ENCODE results near the gene RASGRP1. TPM values are rescaled to one million over a fixed set of nuclear protein-coding genes. Genes with fewer than 3 reads are reported as not detected.

Gene RASGRP1
- total and polyA plus RNA-seq, 3 donors from 2014 or later = 4.4 to 9.2 (median 7.4) TPM

GRCh38 chr15:38481113-38481512, 83.5 kb downstream of the RASGRP1 start:
- WGBS, 2 donors = 93 to 95% methylated on average over 5 of the region's 5 CpGs
- TF ChIP-seq POLR2A (IDR thresholded peaks at IDR 0.05) = no peak
- TF ChIP-seq, protein P1, sequence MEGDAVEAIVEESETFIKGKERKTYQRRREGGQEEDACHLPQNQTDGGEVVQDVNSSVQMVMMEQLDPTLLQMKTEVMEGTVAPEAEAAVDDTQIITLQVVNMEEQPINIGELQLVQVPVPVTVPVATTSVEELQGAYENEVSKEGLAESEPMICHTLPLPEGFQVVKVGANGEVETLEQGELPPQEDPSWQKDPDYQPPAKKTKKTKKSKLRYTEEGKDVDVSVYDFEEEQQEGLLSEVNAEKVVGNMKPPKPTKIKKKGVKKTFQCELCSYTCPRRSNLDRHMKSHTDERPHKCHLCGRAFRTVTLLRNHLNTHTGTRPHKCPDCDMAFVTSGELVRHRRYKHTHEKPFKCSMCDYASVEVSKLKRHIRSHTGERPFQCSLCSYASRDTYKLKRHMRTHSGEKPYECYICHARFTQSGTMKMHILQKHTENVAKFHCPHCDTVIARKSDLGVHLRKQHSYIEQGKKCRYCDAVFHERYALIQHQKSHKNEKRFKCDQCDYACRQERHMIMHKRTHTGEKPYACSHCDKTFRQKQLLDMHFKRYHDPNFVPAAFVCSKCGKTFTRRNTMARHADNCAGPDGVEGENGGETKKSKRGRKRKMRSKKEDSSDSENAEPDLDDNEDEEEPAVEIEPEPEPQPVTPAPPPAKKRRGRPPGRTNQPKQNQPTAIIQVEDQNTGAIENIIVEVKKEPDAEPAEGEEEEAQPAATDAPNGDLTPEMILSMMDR (IDR thresholded peaks at IDR 0.05) = no peak
- H3K4me1 ChIP-seq = no peaks in the 10 kb centered on the region
- no peak for DNase-seq
- intact Hi-C loops (cut with DNase I; ENCODE audit: low total_unique reads) = no loop called here
- no peak overlapping the region for H3K4me3 ChIP-seq
- no peaks in the 10 kb centered on the region for H3K36me3 ChIP-seq (ENCODE audit: low read depth, missing control alignments)
- no peaks in the 10 kb centered on the region for H3K9me3 ChIP-seq
- no peak overlapping the region for H3K27ac ChIP-seq
- H3K27me3 ChIP-seq = no peaks in the 10 kb centered on the region

- no peaks in the 10 kb centered on the region for H3K9me3 ChIP-seq
- H3K27me3 ChIP-seq = no peaks in the 10 kb centered on the region
- no peak for TF ChIP-seq POLR2A (IDR thresholded peaks at IDR 0.05)
- intact Hi-C loops (cut with DNase I; ENCODE audit: low total_unique reads) = no loop called here
- WGBS, 2 donors = 96% methylated on average over 1 of the region's 1 CpG
- H3K4me3 ChIP-seq = no peak overlapping the region
- H3K36me3 ChIP-seq (ENCODE audit: low read depth, missing control alignments) = no peaks in the 10 kb centered on the region
- H3K27ac ChIP-seq = no peak overlapping the region
- DNase-seq = no peak
- no peaks in the 10 kb centered on the region for H3K4me1 ChIP-seq
Observed at GRCh38 chr15:38479756-38480155, 84.9 kb downstream of the RASGRP1 start.

DNA sequence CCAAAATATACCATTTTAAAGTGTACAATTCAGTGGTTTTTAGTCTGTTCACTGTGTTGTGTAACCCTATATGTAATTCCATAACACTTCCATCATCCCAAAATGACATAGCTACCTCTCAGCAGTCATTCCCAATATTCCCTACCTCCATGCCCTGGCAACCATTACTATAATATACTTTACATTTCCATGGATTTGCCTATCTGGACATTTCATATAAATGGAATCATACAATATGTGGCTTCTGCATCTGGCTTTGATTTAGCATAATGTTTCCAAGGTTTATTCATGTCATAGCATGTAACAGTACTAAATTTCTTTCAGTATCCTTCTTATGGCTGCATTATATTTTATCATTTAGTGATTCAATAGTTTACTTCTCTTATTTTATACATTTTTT, 85.3 kb downstream of the RASGRP1 start:
- intact Hi-C loops (cut with DNase I; ENCODE audit: low total_unique reads) = no loop called here
- no peak for DNase-seq
- Histone ChIP-seq H3K9me3 (no peaks in the 10 kb centered on the region), H3K36me3 (ENCODE audit: low read depth, missing control alignments) (no peaks in the 10 kb centered on the region), H3K27ac (no peak overlapping the region), H3K27me3 (no peaks in the 10 kb centered on the region), H3K4me1 (no peaks in the 10 kb centered on the region), H3K4me3 (no peak overlapping the region)
- TF ChIP-seq, protein P1 (IDR thresholded peaks at IDR 0.05) = no peak
- TF ChIP-seq POLR2A (IDR thresholded peaks at IDR 0.05) = no peak

DNA sequence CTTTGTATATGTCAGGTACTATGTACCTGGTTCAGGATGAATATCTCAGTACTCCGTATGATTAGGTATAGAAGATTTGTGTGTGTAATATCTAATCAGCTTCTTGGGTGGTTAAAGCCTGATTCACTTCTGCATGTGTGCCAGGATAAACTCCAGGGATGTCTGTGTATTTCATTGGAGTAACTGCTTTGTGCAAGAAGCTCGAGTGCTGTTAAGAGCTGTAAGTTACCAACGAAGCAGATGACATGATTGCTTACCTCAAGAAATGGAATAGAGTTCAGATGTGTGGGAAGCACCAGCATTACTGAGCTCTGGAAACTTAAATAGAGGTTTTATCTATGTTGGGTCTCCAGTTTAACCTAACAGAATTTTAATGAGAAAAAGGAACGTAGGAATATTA, 87.0 kb downstream of the RASGRP1 start:
- no peak for TF ChIP-seq POLR2A (IDR thresholded peaks at IDR 0.05)
- TF ChIP-seq, protein P1 (IDR thresholded peaks at IDR 0.05) = no peak
- Histone ChIP-seq H3K27me3 (no peaks in the 10 kb centered on the region), H3K27ac (no peak overlapping the region), H3K9me3 (no peaks in the 10 kb centered on the region), H3K36me3 (ENCODE audit: low read depth, missing control alignments) (no peaks in the 10 kb centered on the region), H3K4me3 (no peak overlapping the region), H3K4me1 (no peaks in the 10 kb centered on the region)
- 62 to 77% methylated on average over 4 of the region's 4 CpGs for WGBS, 2 donors
- intact Hi-C loops (cut with DNase I; ENCODE audit: low total_unique reads) = no loop called here
- DNase-seq = no peak

DNA sequence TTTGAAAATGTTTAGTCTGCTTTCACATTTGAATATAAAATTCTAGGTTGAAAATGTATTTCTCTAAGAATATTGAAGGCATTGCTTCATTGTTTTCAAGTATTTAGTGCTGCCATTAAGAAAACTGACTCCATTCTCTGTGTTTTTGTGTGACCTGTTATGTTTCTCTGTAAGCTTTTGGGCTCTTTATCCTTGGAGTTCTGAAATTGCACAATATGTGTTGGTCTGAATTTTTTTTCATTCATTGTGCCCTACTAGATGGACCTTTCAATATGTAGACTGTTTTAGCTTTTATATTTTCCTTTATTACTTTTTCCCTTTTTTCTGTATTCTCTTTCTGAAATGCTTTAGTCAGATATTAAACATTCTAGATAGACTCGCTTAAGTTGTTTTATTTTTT, 88.5 kb downstream of the RASGRP1 start:
- H3K4me3 ChIP-seq = no peak overlapping the region
- no peaks in the 10 kb centered on the region for H3K27me3 ChIP-seq
- no peaks in the 10 kb centered on the region for H3K36me3 ChIP-seq (ENCODE audit: low read depth, missing control alignments)
- no peaks in the 10 kb centered on the region for H3K4me1 ChIP-seq
- 86 to 97% methylated on average over 1 of the region's 1 CpG for WGBS, 2 donors
- no peak overlapping the region for H3K27ac ChIP-seq
- TF ChIP-seq POLR2A (IDR thresholded peaks at IDR 0.05) = no peak
- TF ChIP-seq, protein P1 (IDR thresholded peaks at IDR 0.05) = no peak
- no peak for DNase-seq
- intact Hi-C loops (cut with DNase I; ENCODE audit: low total_unique reads) = no loop called here
- no peaks in the 10 kb centered on the region for H3K9me3 ChIP-seq

All from testis (tissue), 3 donors.